ENCODE results near the gene PKN1.
"Not testable (repeated sequence)": the region's sequence is repeated elsewhere in the genome, so short reads cannot be mapped to it uniquely, and the experiment has no call there.

Gene PKN1

GRCh38 chr19:14432791-14433553 lies at the start of gene PKN1:
Gene PKN1 (plus strand): TSS chr19:14433306. CDS start chr19:14433522, 216 bp downstream.
- peak; percentile 27 for DNase-seq

DNA sequence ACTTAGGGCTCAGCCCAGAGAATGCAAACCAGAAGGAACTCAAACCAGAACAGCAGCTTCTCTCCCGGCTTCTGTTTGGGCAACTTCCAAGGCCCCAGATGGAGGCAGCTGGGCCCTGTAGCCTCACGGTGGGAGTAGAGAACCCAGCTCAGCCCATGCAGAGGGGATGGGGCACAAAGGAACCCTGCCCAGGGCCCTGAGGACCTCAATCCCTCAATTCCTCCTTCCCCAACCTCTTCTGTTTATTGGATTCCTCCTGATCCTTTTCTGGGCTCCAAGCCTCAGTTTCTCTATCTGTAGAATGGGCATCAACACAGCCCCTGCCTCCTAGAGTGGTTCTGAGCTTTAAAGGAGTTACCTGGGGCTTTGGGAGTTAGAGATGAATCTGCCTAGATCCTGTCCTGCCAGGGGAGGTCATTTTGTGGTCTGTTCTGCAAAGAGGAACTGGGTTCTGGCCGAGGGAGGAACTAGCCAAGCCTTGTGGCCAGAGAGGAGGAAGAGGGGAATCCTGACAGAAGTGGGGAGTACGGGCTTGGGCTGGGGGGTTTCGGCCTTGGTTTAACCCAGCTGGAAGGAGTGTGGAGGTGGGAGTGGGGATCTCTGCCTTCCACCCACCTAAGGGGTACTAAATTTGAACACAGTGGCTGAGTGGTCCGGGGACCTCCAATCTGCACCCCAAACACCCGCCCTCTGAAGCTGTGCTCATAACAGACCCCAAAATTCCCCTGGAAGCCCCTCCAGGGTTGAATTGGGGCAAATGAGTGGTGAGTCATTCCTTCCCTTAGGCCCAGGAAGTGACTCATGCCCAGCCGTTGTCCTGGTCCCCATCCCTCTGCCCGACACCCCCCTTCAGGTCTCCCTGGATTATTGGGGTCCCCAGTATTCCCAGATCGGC lies 49.2 kb upstream of the PKN1 start:
- peak; percentile 61 for DNase-seq

GRCh38 chr19:14385492-14385891 lies 47.6 kb upstream of the PKN1 start:
- DNase-seq = no peak

DNA sequence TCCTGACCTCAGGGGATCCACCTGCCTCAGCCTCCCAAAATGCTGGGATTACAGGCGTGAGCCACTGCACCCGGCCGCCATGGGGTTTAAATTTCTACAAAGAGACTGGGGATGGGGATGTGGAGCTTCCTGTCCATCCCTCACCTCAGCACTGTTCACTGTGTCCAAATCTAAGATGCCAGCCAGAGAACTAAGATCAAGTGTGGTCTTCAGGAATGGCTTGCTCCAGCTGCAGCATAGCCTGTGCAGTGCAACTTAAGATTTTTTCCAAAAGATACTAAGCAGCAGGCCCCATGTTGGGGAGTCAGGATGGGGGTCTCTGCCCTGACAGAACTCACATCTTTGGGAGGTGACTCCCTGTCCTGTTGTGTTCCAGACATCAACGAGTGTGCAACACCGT lies 42.6 kb upstream of the PKN1 start:
- DNase-seq = no peak

DNA sequence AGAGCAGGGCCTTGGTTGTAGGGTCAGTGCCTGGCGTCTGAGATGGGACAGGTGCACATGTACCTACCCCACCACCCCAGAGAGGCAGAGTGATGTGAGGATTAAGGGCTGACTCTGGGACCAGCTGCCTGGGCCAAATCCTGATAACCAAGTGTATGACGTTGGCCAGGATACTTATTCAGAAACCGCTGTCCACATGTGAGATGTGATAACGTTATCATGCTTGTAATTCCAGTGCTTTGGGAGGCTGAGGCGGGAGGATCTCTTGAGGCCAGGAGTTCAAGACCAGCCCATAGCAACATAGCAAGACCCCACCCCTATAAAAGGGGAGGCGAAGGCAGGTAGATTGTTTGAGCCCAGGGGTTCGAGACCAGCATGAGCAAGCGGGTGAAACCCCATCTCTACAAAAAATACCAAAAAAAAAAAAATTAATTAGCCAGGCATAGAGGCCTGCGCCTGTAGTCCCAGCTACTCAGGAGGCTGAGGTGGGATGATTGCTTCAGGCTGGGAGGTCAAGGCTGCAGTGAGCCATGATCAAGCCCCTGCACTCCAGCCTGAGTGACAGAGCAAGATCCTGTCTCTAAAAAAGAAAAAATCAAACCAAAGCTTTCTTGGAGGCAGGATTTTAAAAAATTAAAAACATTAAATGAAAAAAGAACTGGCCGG lies 41.8 kb upstream of the PKN1 start:
- DNase-seq = no peak

- DNase-seq = no peak
Measured at GRCh38 chr19:14393329-14393728, 39.8 kb upstream of the PKN1 start.

GRCh38 chr19:14394167-14394566 lies 38.9 kb upstream of the PKN1 start:
- peak; percentile 19 for DNase-seq

- no peak for DNase-seq
Measured at GRCh38 chr19:14395262-14395661, 37.8 kb upstream of the PKN1 start.

GRCh38 chr19:14395710-14396336 lies 37.3 kb upstream of the PKN1 start:
- no peak for DNase-seq

DNA sequence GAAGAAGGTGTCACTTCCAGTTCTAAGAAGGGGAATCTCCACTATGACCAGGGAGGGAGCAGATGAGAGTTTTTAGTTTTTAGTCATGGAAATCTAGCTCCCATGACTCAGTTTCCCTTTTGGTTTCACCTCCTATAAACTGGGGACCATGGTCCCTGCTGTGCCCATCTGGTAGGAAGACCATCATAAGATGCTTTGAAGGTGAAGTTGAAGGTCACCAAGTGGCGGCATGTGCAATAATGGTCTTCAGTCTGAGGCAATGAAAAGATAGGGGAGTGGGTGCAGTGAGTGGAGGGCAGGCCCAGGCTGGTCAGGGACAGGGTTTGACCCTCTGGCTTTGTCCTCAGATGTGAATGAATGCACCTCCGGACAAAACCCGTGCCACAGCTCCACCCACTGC lies 36.4 kb upstream of the PKN1 start:
- DNase-seq = not testable (repeated sequence)

DNA sequence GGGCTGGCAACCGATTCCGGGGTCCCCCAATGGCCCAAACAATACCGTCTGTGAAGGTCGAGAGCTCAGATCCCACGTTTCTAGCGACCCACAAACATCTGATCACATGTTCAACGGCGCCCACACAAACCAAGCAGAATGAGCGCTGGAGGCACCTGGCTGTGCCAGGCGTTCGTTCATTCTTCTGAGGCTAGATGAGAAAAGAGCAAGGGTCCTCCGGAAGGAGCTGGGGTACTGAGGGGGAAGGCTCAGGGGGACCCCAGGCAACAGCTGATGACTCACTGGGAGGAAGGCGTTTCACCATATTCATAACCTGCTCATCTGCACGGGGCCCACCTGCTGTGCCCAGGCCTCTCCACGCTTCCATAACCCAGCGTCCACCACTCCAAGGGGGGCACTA lies 35.9 kb upstream of the PKN1 start:
- not testable (repeated sequence) for DNase-seq

DNA sequence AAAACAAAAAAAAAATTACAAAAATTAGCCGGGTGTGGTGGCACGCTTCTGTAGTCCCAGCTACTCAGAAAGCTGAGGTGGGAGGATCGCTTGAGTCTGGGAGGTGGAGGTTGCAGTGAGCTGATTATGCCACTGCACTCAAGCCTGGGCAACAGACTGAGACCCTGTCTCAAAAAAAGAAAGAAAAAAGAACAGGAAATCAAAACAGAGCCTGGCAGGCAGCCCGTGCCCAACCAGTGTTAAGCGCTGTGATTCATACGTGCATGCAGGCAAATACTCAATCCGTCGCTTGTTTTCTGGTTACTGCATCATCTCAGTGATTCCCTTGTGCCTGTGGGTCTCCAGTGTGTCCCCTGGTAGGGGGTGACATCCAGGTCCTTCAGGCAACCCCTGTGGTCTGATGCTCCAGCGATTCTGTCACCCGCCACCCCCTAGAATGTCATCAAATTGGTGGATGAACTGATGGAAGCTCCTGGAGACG lies 32.1 kb upstream of the PKN1 start:
- no peak for DNase-seq

DNA sequence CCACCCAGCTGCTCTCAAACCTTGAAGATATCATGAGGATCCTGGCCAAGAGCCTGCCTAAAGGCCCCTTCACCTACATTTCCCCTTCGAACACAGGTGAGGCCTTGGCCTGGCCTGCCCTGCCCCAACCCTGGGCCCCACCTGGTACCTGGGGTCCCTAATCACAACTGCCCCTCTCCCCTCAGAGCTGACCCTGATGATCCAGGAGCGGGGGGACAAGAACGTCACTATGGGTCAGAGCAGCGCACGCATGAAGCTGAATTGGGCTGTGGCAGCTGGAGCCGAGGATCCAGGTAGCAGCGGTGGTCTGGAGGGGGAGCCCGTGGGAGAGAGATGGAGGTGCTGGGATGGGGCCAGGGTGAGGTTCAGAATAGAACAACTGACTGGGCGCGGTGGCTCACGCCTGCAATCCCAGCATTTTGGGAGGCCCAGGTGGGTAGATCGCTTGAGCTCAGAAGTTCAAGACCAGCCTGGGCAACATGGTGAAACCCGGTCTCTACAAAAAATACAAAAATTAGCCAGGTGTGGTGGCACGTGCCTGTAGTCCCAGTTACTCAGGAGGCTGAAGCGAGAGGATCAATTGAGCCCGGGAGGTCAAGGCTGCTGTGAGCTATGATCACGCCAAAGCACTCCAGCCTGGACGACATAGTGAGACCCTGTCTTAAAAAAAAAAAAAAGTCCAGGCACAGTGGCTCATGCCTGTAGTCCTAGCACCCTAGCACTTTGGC lies 31.5 kb upstream of the PKN1 start:
- no peak for DNase-seq

DNA sequence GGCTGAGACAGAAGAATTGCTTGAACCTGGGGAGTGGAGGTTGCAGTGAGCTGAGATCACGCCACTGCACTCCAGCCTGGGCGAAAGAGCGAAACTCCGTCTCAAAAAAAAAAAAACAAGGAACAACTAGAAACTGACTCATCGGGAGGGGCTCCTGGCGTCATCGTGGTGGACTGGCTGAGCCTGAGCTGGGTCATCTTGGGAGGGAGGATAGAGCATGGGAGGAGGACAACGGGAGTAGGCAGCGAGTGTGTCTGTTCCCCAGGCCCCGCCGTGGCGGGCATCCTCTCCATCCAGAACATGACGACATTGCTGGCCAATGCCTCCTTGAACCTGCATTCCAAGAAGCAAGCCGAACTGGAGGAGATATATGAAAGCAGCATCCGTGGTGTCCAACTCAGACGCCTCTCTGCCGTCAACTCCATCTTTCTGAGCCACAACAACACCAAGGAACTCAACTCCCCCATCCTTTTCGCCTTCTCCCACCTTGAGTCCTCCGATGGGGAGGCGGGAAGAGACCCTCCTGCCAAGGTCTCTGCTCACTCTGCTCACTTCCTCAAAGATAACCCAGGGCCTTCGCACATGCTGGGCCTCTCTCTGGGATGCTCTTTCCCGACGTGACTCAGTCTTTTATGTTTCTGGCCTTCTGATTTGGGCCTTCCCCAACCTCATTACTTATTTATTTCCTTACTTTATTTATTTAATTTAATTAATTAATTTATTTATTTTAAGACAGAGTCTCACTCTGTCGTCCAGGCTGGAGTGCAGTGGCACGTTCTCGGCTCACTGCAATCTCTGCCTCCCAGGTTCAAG lies 30.6 kb upstream of the PKN1 start:
- no peak for DNase-seq

DNA sequence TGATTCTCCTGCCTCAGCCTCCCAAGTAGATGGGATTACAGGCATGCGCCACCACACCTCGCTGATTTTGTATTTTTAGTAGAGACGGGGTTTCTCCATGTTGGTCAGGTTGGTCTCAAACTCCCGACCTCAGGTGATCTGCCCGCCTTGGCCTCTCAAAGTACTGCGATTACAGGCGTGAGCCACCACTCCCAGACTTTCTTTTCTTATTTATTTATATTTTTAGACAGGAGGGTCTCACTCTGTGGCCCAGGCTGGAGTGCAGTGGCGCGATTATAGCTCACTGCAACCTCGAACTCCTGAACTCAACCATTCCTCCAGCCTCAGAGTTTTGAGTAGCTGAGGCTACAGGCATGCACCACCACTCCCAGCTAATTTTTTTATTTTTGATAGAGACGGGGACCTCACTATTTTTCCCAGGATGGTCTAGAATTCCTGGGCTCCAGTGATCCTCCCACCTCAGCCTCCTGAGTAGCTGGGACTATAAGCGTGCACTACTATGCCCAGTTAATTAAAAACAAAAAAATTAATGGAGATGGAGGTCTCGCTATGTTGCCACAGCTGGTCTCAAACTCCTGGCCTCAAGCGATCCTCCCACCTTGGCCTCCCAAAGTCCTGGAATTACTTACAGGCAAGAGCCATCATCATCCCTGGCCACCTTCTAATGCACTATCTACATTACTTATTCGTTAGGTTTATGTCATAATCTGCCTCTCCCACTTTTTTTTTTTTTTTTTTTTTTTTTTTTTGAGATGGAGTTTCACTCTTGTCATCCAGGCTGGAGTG lies 29.8 kb upstream of the PKN1 start:
- not testable (repeated sequence) for DNase-seq

DNA sequence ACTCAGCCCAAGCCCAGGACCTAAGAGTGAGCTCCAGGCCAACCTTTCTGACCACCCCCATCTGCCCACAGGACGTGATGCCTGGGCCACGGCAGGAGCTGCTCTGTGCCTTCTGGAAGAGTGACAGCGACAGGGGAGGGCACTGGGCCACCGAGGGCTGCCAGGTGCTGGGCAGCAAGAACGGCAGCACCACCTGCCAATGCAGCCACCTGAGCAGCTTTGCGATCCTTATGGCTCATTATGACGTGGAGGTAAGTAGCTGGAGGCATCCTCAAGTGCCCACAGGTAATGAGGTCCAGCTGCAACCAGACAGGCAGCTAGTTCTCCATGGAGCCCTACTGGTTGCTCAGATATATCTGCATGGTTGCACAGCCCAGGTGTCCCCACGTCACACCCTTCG lies 28.8 kb upstream of the PKN1 start:
- DNase-seq = no peak

- DNase-seq = no peak
Measured at GRCh38 chr19:14405380-14405757, 27.7 kb upstream of the PKN1 start.

DNA sequence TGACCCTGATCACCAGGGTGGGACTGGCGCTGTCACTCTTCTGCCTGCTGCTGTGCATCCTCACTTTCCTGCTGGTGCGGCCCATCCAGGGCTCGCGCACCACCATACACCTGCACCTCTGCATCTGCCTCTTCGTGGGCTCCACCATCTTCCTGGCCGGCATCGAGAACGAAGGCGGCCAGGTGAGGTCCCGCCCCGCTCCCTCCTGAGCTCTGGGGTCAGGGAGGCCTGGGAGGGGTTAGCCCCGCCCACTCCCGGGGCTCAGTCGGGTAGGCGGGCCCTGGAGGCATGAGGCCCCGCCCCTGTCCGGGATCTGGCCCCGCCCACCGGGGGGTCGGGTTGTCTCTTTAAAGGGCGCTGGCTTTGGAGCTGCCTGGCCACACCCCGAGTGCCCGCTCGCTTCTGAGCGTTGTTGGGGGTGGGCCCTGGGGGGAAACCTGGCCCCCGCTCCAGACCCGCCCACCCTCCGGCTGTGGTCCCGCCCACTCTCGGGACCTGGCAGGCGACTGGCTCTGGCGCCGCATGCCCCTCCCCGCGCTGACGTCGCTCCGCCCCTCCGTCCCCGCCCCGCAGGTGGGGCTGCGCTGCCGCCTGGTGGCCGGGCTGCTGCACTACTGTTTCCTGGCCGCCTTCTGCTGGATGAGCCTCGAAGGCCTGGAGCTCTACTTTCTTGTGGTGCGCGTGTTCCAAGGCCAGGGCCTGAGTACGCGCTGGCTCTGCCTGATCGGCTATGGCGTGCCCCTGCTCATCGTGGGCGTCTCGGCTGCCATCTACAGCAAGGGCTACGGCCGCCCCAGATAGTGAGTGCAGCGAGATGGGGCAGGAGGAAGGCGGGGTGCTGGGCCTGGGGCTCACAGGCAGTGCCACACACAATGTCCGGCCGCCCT lies 27.1 kb upstream of the PKN1 start:
- peak; percentile 82 for DNase-seq

GRCh38 chr19:14406645-14407401 lies 26.3 kb upstream of the PKN1 start:
- DNase-seq = no peak
